T follicular helper cell (primary cell): ENCODE data around the gene CD248.
"Not testable (repeated sequence)": the region's sequence is repeated elsewhere in the genome, so short reads cannot be mapped to it uniquely, and the experiment has no call there.

Experiments
- DNase-seq: peaks from one replicate; pipeline ENCODE4 v3.0.0-alpha.2; 2020; ENCODE audit warnings: low read depth

CD248 gene

GRCh38 chr11:66329165-66329673 is 12.4 kb upstream of the CD248 start:
- DNase-seq = no peak

GRCh38 chr11:66328302-66329144 is 11.7 kb upstream of the CD248 start:
- DNase-seq = peak; percentile 70

GRCh38 chr11:66328031-66328301 is 11.1 kb upstream of the CD248 start:
- DNase-seq = no peak

- no peak for DNase-seq
These were observed 10.6 kb upstream of the CD248 start for GRCh38 chr11:66327171-66328030.

- DNase-seq = no peak
These were observed 9.6 kb upstream of the CD248 start for GRCh38 chr11:66326261-66327111.

GRCh38 chr11:66325263-66325671 is 8.4 kb upstream of the CD248 start:
- no peak for DNase-seq

- no peak for DNase-seq
These were observed 7.8 kb upstream of the CD248 start for GRCh38 chr11:66324664-66325063.

- DNase-seq = no peak
These were observed 6.8 kb upstream of the CD248 start for GRCh38 chr11:66323684-66324083.

- DNase-seq = no peak
These were observed 6.0 kb upstream of the CD248 start for GRCh38 chr11:66322732-66323427.

- no peak for DNase-seq
These were observed 4.8 kb upstream of the CD248 start for GRCh38 chr11:66321606-66322005.

- DNase-seq = not testable (repeated sequence)
These were observed 3.9 kb upstream of the CD248 start for GRCh38 chr11:66320748-66321147.

GRCh38 chr11:66320289-66320688 is 3.4 kb upstream of the CD248 start:
- DNase-seq = not testable (repeated sequence)

- no peak for DNase-seq
These were observed 1.7 kb upstream of the CD248 start for GRCh38 chr11:66318600-66318970.

- DNase-seq = peak; percentile 58
These were observed 1.1 kb upstream of the CD248 start for GRCh38 chr11:66317723-66318599.

- no peak for DNase-seq
These were observed 478 bp upstream of the CD248 start for GRCh38 chr11:66317322-66317722.

GRCh38 chr11:66315921-66316811 is 678 bp downstream of the CD248 start:
- no peak for DNase-seq

GRCh38 chr11:66315498-66315885 is 1.4 kb downstream of the CD248 start:
- DNase-seq = no peak

GRCh38 chr11:66314561-66315497 is 2.0 kb downstream of the CD248 start:
- no peak for DNase-seq

GRCh38 chr11:66314186-66314501 is 2.7 kb downstream of the CD248 start:
- no peak for DNase-seq
